ENCODE results near the gene FOXD4L3. TPM values are rescaled to one million over a fixed set of nuclear protein-coding genes. Genes with fewer than 3 reads are reported as not detected.
"Not testable (repeated sequence)": the region's sequence is repeated elsewhere in the genome, so short reads cannot be mapped to it uniquely, and the experiment has no call there.

FOXD4L3 gene
- polyA plus RNA-seq, 1 donor from 2014 or later: not detected

DNA sequence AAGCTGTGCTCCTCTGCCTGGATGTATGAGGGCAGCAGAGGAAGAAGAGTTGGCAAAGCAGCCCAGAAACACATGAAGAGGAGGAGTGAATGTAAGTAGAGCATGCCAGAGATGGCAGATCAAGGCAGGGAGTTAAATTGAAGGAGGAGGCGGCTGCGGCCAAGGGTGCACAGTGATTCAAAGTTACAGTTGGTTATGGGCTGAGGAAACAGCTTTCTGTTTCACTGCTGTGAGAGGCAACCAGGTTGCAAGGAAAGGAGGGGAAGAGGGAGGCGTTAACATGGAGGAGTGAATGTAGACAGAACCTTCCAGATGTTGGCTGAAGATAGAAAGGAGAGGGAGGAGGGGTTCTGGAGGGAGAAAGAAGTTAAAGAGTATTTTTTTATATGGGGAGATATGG, 33.3 kb downstream of the FOXD4L3 start:
- H3K27me3 Mint-ChIP-seq, H3K27ac Mint-ChIP-seq: not testable (repeated sequence)

DNA sequence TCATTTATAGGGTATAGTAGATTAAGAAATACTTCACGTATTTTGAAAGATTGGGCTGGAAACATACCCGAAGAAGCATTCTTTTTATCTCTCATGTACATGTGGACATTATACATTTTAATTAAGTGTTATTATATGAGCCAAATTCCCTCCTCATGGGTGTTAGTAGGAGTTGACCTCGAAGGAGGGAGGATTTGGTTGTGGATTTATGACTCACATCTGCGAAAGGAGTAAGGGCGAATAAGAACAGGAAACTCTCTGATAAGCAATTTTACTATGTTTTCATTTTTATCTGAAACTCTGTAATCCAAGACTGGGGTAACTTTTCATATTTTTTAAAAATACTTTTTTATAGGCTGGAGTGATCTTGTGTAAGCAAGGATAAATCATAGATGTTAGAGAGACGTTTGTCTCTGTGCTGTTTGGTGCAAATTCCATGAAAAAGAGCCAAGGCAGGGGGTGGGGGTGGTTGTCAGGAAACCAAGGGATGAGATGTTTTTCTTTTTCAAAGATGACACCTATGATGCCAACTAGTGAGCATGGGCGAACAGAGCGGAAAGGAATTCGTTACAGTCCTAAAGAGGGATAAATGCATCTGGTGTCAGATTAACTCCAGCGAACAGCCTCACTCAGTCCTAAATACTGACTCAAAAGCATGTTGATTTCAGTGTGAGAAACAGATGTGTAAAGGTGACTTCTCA, 34.1 kb downstream of the FOXD4L3 start:
- H3K27me3 Mint-ChIP-seq, H3K4me1 Mint-ChIP-seq, H3K9me3 Mint-ChIP-seq, H3K27ac Mint-ChIP-seq, H3K4me3 Mint-ChIP-seq, H3K36me3 Mint-ChIP-seq: not testable (repeated sequence)

More for the DNA sequence above, 33.3 kb downstream of the FOXD4L3 start:
- not testable (repeated sequence) for H3K4me3 Mint-ChIP-seq, H3K4me1 Mint-ChIP-seq, H3K9me3 Mint-ChIP-seq, H3K36me3 Mint-ChIP-seq

DNA sequence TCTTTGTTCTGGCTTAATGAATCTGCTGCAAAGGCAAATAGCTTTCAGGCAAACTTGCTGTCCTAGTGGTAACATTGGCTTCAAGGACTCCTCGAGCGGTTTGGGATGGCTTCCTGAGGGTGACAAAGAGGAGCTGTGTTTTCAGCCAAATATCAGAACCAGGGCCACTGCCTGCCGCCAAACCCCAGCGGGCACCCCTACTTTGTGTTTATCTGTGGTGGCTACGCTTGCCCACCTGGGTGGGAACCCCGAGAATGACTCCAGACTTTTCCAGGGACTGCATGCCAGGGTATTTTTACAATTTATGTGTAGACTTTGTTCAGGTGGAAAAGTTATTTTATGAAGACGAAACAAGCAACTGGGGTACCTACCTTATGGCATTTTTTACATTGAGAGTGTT, 35.3 kb downstream of the FOXD4L3 start:
- H3K27ac Mint-ChIP-seq, H3K9me3 Mint-ChIP-seq, H3K27me3 Mint-ChIP-seq, H3K4me1 Mint-ChIP-seq, H3K4me3 Mint-ChIP-seq, H3K36me3 Mint-ChIP-seq: not testable (repeated sequence)

DNA sequence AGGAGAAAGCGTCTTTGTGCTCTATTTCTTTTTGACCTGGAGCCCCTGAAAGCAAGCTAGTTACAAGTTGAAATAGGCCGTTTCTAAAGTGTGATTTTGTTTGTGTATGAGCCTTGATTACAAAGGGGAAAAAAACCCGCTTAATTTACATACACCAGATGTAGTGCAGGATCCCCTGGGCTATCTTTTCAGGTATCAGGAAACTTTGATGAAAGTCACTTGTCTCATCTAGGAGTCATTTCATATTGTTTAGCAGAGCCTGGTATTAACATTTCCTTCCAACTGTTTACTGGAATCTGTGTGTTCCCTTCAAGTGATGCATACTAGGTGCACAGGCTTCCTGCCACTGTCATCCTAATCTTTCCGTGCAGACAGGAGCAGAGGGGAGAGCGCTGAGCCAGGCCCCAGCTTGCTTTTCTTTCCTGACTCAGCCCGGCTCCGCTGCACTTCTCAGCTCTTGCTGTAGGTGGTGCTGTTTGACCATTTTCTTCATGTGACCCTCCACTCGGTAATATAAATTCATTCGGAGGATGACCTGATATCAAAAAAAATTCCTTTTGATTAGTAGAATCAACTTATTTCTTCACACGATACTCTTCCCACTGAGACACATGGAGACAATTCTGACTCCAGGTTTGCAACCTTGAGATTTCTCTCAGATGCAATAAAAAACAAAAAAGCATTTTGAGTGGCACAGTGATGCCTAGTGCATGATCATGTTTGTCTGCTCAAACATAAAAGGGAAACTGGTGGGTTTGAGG, 39.8 kb downstream of the FOXD4L3 start:
- not testable (repeated sequence) for H3K4me1 Mint-ChIP-seq, H3K9me3 Mint-ChIP-seq, H3K27ac Mint-ChIP-seq, H3K36me3 Mint-ChIP-seq, H3K27me3 Mint-ChIP-seq, H3K4me3 Mint-ChIP-seq

DNA sequence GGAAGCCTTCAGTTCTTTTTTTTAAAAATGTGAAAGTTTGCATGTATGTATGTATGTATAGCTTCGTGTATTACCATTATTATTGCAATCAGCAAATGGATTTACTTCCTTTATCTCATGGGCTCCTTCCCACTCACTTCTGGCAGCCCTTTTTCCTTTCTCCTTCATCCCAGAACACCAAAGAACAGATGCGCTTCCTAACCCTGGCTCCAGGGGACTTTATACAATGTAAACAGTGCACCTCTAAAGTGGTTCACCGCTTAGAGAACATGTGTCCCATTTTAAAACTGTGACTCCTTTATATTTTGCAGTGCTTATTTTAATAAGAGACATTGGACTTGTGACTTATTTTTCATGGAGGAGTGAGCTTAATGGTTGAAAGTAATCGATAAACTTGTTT, 40.6 kb downstream of the FOXD4L3 start:
- H3K9me3 Mint-ChIP-seq, H3K27ac Mint-ChIP-seq, H3K4me1 Mint-ChIP-seq, H3K36me3 Mint-ChIP-seq, H3K27me3 Mint-ChIP-seq, H3K4me3 Mint-ChIP-seq: not testable (repeated sequence)

DNA sequence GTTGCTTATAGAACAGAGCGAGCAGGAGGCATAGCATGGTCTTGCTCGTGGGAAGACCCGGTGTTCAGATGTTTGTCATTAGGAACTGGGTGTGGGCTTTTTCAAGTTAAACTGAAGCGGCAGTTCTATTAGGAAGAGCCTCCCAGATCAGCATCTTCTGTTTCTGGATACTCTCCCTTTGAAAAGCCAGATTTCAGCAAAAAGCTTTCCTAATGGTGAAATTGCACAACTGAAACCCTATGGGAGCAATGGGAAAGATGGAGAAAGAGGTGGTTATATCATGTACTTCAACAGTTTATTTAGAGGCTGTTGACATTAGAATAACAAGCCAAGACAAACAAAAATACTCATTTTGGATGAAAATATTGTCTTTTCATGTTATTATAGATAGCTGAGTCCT, 41.3 kb downstream of the FOXD4L3 start:
- H3K27ac Mint-ChIP-seq, H3K36me3 Mint-ChIP-seq, H3K9me3 Mint-ChIP-seq, H3K4me3 Mint-ChIP-seq, H3K27me3 Mint-ChIP-seq, H3K4me1 Mint-ChIP-seq: not testable (repeated sequence)

DNA sequence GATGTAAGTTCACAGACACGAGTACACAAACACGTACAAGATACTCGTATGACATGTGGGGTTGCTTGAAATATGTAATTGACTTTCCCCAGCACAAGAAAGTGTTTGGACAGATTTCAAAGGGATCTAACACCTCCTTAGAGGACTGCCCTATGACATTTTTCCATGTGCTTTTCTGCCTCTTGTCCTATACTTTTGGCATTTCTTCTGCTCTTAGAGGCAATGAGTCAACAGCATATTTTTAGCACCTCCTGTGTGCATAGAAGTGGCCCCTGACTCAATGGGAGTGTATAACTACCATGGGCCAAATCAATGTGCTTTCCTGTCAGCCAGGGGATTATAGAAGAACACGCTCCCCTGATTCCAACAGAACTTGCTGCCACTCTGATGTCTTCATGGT, 49.0 kb downstream of the FOXD4L3 start:
- H3K9me3 Mint-ChIP-seq, H3K27me3 Mint-ChIP-seq, H3K4me1 Mint-ChIP-seq, H3K36me3 Mint-ChIP-seq, H3K27ac Mint-ChIP-seq, H3K4me3 Mint-ChIP-seq: not testable (repeated sequence)

Other genes with a start within 250 kb of the FOXD4L3 start
- gene ZNG1C, start 60.9 kb upstream of the FOXD4L3 start, polyA plus RNA-seq: 41.2 TPM
- not detected for gene PGM5, start 53.7 kb downstream of the FOXD4L3 start, polyA plus RNA-seq
- gene TMEM252, start 238.0 kb downstream of the FOXD4L3 start, polyA plus RNA-seq: not detected

Data from IgD-negative memory B cell (primary cell).